ENCODE results near the gene ASXL1.

ASXL1 gene

GRCh38 chr20:32453467-32454163, 95.5 kb downstream of the ASXL1 start:
- ChIA-PET CTCF (interaction anchor here (0.9 kb wide), 1 partner anchor 191 kb away, joined by 4 read pairs; no protein-coding TSS in a partner anchor), POLR2A (ENCODE audit: low non-redundant PET) (no interaction called here)
- DNase-seq (ENCODE audit: low spot score): no peak
- no peak for TF ChIP-seq CTCF (conservative IDR thresholded peaks at IDR 0.05; ENCODE audit: low read depth)
- H3K27ac ChIP-seq: no peak overlapping the region

GRCh38 chr20:32454164-32455145, 96.3 kb downstream of the ASXL1 start:
- no peak for TF ChIP-seq CTCF (conservative IDR thresholded peaks at IDR 0.05; ENCODE audit: low read depth)
- ChIA-PET POLR2A (ENCODE audit: low non-redundant PET) (no interaction called here), CTCF (interaction anchor here (0.5 to 0.9 kb wide), 3 partner anchors 9 to 191 kb away, joined by 3 to 4 read pairs (median 3); no protein-coding TSS in a partner anchor)
- no peak overlapping the region for H3K27ac ChIP-seq
- no peak for DNase-seq (ENCODE audit: low spot score)

- TF ChIP-seq CTCF (conservative IDR thresholded peaks at IDR 0.05; ENCODE audit: low read depth): no peak
- POLR2A ChIA-PET (ENCODE audit: low non-redundant PET): no interaction called here
- CTCF ChIA-PET: interaction anchor here (0.5 to 0.6 kb wide), 4 partner anchors 8 to 1984 kb away, joined by 3 to 5 read pairs (median 3); no protein-coding TSS in a partner anchor
- 0 out of 2 replicates have a peak overlapping the region, but pooled peaks have one; percentile 0 for H3K27ac ChIP-seq
- no peak for DNase-seq (ENCODE audit: low spot score)
Observed at GRCh38 chr20:32455171-32455900, 97.2 kb downstream of the ASXL1 start.

DNA sequence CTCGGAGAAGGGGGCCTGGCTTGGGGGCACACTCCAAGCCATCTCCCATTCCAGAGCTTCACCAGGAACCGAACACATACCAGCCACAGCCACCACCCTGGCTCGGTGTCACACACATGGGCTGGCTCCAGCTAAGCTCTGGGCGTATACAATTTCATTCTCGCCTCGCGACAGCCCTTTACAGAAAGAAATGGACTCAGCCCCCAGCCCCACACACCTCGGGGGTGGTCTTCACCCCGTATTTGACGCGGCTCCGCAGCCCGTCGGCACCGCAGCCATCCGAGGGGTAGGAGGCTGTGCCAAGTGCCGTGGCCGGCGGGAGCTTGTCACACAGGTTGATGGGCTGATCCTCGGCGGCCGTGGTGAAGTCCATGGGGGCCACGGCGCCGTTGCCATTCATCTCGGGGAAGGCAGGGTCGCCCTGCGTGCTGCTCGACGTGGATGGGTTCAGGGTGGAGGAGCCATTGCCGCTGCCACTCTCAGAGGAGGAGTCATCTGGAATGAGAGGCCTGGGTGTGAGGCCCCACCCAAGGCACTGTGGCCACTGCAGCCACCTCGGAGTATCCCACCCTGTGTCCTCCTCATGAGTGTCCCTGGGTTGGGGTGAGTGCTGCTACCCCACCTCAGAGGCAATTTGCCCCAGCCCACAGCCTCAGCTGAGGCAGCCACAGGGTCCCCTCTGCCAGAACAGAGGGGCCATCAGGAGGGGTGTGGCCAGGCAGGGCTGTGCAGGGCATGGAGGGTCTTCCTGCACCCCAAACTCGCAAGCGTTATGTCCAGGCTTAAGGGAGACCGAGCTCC, 98.0 kb downstream of the ASXL1 start:
- ChIA-PET POLR2A (ENCODE audit: low non-redundant PET) (no interaction called here), CTCF (interaction anchor here (0.6 kb wide), 5 partner anchors 29 to 1983 kb away, joined by 3 to 5 read pairs (median 3); no protein-coding TSS in a partner anchor)

GRCh38 chr20:32456869-32457478, 98.8 kb downstream of the ASXL1 start:
- CTCF ChIA-PET: interaction anchor here (0.5 to 1.5 kb wide), 4 partner anchors 9 to 307 kb away, joined by 3 to 4 read pairs (median 3); no protein-coding TSS in a partner anchor
- DNase-seq (ENCODE audit: low spot score): peak; percentile 55
- POLR2A ChIA-PET (ENCODE audit: low non-redundant PET): no interaction called here
- no peak overlapping the region for H3K27ac ChIP-seq
- TF ChIP-seq CTCF (conservative IDR thresholded peaks at IDR 0.05; ENCODE audit: low read depth): peak; percentile 91

More for the DNA sequence above, 98.0 kb downstream of the ASXL1 start:
- DNase-seq (ENCODE audit: low spot score): no peak
- no peak overlapping the region for H3K27ac ChIP-seq
- TF ChIP-seq CTCF (conservative IDR thresholded peaks at IDR 0.05; ENCODE audit: low read depth): no peak
